ENCODE results near the gene PDE5A.

Gene PDE5A

DNA sequence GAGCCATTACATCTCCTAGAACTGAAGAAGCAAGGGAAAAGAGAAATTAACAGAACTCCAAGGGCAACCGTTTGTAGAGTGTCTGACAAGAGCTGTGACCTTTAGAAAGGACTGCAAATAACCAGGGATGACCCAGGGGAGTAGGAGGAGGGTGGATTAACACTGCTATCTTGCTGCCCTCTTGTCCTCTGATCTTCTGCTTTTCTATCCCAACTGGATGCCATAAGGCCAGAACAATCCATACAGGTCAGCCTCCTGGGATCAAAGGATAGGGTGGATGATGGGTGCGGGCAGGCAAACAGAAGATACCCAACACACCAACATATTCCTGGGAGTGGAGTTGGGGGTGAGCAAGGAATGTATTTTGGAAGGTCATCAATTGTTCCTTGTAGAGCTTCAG lies 19.8 kb upstream of the PDE5A start:
- TF ChIP-seq SIN3A (IDR thresholded peaks at IDR 0.05; ENCODE audit: borderline replicate concordance, insufficient read depth, low read length) (no peak), FOXP2 (optimal IDR thresholded peaks at IDR 0.05; ENCODE audit: borderline replicate concordance, extremely low read depth, extremely low read length, insufficient read depth) (no peak), POLR2AphosphoS5 (IDR thresholded peaks at IDR 0.05; ENCODE audit: low read depth, low read length) (no peak), TAF1 (IDR thresholded peaks at IDR 0.05; ENCODE audit: borderline replicate concordance, insufficient read depth, low read length) (no peak)
- TF ChIP-seq, protein P1, sequence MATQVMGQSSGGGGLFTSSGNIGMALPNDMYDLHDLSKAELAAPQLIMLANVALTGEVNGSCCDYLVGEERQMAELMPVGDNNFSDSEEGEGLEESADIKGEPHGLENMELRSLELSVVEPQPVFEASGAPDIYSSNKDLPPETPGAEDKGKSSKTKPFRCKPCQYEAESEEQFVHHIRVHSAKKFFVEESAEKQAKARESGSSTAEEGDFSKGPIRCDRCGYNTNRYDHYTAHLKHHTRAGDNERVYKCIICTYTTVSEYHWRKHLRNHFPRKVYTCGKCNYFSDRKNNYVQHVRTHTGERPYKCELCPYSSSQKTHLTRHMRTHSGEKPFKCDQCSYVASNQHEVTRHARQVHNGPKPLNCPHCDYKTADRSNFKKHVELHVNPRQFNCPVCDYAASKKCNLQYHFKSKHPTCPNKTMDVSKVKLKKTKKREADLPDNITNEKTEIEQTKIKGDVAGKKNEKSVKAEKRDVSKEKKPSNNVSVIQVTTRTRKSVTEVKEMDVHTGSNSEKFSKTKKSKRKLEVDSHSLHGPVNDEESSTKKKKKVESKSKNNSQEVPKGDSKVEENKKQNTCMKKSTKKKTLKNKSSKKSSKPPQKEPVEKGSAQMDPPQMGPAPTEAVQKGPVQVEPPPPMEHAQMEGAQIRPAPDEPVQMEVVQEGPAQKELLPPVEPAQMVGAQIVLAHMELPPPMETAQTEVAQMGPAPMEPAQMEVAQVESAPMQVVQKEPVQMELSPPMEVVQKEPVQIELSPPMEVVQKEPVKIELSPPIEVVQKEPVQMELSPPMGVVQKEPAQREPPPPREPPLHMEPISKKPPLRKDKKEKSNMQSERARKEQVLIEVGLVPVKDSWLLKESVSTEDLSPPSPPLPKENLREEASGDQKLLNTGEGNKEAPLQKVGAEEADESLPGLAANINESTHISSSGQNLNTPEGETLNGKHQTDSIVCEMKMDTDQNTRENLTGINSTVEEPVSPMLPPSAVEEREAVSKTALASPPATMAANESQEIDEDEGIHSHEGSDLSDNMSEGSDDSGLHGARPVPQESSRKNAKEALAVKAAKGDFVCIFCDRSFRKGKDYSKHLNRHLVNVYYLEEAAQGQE (IDR thresholded peaks at IDR 0.05; ENCODE audit: insufficient read depth in 1 of 2, low read depth in 2 of 2, low read length in 2 of 2) = no peak

DNA sequence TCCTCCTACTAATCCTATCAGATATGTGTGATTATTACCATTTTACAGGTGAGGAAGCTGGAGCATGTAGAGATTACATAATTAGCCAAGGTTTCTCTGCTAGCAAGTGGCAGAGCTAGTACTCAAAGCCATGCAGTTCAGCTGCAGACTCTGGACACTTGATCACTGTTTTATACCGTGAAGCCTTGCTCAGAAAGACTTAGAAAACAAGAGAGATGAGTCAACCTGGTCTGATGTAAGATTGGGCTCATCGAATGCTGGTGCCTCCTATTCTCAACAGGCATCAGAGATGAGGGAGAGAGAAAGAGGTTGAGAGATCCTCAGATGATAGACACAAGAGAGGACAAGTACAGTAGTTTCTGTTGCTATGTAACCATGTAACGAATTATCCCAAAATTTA lies 19.0 kb upstream of the PDE5A start:
- TF ChIP-seq SIN3A (IDR thresholded peaks at IDR 0.05; ENCODE audit: borderline replicate concordance, insufficient read depth, low read length) = no peak

DNA sequence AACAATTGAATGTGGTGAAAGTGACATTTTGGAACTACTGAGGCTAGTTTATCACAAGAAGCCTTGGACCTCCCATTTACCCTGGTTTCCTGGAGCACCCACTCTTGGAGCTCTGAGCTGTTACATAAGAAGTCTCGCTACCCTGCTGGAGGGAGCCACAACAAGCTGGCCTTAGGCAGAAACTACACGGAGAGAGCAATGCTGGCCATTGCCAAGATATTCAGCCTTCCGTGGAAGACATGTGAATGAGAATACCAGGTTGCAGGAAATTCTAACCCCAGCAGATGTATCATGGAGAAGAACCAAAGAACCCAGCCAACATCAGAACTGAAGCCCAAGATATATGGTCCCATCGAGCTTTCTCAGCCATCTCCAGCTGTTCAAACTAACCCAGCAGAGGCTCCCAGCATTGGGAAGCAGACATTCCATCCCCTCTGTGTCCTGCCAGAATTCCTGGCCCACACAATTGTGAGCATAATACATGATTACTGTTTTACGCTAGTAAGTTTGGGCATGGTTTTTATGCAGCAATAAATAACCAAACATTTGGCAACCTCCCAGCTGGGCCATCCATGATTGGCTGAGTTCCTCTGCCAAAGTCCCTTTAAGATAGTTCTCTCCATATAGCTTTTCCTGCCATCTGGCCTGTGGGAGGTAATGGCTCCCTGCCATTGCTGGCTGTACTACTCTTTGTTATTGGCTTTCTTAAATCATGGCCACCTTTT lies 17.9 kb upstream of the PDE5A start:
- TF ChIP-seq TAF1 (IDR thresholded peaks at IDR 0.05; ENCODE audit: borderline replicate concordance, insufficient read depth, low read length) (no peak), FOXP2 (optimal IDR thresholded peaks at IDR 0.05; ENCODE audit: borderline replicate concordance, extremely low read depth, extremely low read length, insufficient read depth) (no peak), SIN3A (IDR thresholded peaks at IDR 0.05; ENCODE audit: borderline replicate concordance, insufficient read depth, low read length) (no peak), POLR2AphosphoS5 (IDR thresholded peaks at IDR 0.05; ENCODE audit: low read depth, low read length) (no peak)
- TF ChIP-seq, protein P1 (IDR thresholded peaks at IDR 0.05; ENCODE audit: insufficient read depth in 1 of 2, low read depth in 2 of 2, low read length in 2 of 2) = no peak

DNA sequence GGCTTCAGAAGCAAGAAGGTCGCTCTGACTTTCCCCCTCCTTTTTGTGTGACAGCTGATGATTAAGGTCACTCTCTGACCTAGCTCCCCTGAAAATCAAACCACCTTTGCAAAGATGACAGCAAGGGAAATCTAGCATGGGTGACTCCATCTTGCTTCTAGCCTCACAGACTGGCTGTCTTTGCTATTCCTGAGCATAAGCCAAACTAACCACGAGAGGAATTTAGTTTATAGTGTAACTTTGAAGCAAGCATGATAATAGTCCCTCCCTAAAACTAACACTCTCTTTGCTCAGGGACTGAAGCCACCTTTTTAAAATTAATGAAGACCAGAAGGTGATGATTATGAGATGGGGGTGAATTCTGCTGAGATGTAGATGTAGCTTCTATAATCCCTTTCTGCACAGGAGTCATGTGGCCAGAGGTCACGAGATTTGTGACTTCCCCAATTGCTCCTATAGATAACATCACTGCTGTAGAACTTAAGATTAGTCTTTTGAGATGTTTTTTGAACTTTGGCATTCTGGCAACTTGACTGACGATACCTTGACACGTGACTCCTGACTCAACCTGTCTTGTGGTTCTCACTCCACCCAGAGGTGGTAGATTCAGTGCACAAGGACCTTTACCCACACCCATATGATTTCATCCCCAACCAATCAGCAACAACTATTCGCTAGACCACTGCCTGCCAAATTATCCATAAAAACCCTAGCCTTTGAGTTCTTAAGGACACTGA lies 14.9 kb upstream of the PDE5A start:
- TF ChIP-seq TAF1 (IDR thresholded peaks at IDR 0.05; ENCODE audit: borderline replicate concordance, insufficient read depth, low read length) = no peak
- TF ChIP-seq, protein P1 (IDR thresholded peaks at IDR 0.05; ENCODE audit: insufficient read depth in 1 of 2, low read depth in 2 of 2, low read length in 2 of 2) = no peak
- TF ChIP-seq SIN3A (IDR thresholded peaks at IDR 0.05; ENCODE audit: borderline replicate concordance, insufficient read depth, low read length) = no peak
- TF ChIP-seq FOXP2 (optimal IDR thresholded peaks at IDR 0.05; ENCODE audit: borderline replicate concordance, extremely low read depth, extremely low read length, insufficient read depth) = no peak
- TF ChIP-seq POLR2AphosphoS5 (IDR thresholded peaks at IDR 0.05; ENCODE audit: low read depth, low read length) = no peak

DNA sequence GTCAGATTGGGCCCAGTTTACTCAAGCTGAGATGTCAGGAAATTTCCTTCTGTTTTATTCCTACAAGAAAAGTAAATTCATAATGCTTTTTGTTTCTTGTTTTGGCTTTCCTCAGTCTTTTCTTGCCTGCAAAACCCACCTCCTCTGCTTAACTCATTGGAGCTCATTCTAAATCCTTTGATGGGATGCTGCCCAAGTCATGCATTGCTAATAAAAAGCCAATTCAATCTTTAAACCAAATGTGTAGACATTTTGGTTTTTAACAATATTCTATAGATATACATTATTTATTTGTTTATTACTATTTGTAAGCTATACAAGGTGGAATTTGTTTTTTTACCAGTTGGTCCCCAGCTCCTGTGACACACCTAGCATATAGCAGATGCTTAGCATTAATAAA lies 13.2 kb upstream of the PDE5A start:
- TF ChIP-seq, protein P1 (IDR thresholded peaks at IDR 0.05; ENCODE audit: insufficient read depth in 1 of 2, low read depth in 2 of 2, low read length in 2 of 2) = no peak
- TF ChIP-seq FOXP2 (optimal IDR thresholded peaks at IDR 0.05; ENCODE audit: borderline replicate concordance, extremely low read depth, extremely low read length, insufficient read depth) = no peak
- TF ChIP-seq SIN3A (IDR thresholded peaks at IDR 0.05; ENCODE audit: borderline replicate concordance, insufficient read depth, low read length) = no peak
- no peak for TF ChIP-seq TAF1 (IDR thresholded peaks at IDR 0.05; ENCODE audit: borderline replicate concordance, insufficient read depth, low read length)
- no peak for TF ChIP-seq POLR2AphosphoS5 (IDR thresholded peaks at IDR 0.05; ENCODE audit: low read depth, low read length)

All from PFSK-1 (cell line).